Neuronal stem cell (in vitro differentiated cells): ENCODE results near the gene SSBP1.

ENCODE experiments used
- DNase-seq: peaks from one replicate; pipeline ENCODE4 v3.0.0-alpha.2; 2013; ENCODE audit warnings: low spot score
- H2AFZ ChIP-seq: one replicate; pipeline ENCODE4 v1.6.1; 2013; ENCODE audit warnings: mild to moderate bottlenecking, low read length, inconsistent platforms
- H2AK5ac ChIP-seq: 2 replicates; pipeline ENCODE4 v1.6.1; 2013; ENCODE audit warnings: low read depth, mild to moderate bottlenecking, inconsistent platforms, low read length, moderate library complexity, mixed read lengths
- H2BK120ac ChIP-seq: 2 replicates; pipeline ENCODE4 v1.6.1; 2013; ENCODE audit warnings: low read depth, mild to moderate bottlenecking, inconsistent platforms, low read length, moderate library complexity, mixed read lengths
- H2BK12ac ChIP-seq: one replicate; pipeline ENCODE4 v1.6.1; 2013; ENCODE audit warnings: low read length, inconsistent platforms
- H2BK15ac ChIP-seq: 2 replicates; pipeline ENCODE4 v1.6.1; 2013; ENCODE audit warnings: mild to moderate bottlenecking, low read length, inconsistent platforms, mixed read lengths
- H2BK5ac ChIP-seq: one replicate; pipeline ENCODE4 v1.6.1; 2013; ENCODE audit warnings: inconsistent platforms, mild to moderate bottlenecking, low read length, moderate library complexity
- H3K14ac ChIP-seq: one replicate; pipeline ENCODE4 v1.6.1; 2013; ENCODE audit warnings: low read length, inconsistent platforms
- H3K18ac ChIP-seq: 2 replicates; pipeline ENCODE4 v1.6.1; 2013; ENCODE audit warnings: low read length, inconsistent platforms
- H3K23ac ChIP-seq: 2 replicates; pipeline ENCODE4 v1.6.1; 2013; ENCODE audit warnings: low read depth, mild to moderate bottlenecking, mixed read lengths, low read length, inconsistent platforms; ENCODE audit not compliant: poor library complexity
- H3K27ac ChIP-seq: replicated peaks from 3 replicates; pipeline ENCODE4 v1.5.1; 2013; ENCODE audit warnings: low read length, inconsistent platforms
- H3K27me3 ChIP-seq, 3 experiments: 2 replicates each; pipeline ENCODE4 v1.6.1; 2013; ENCODE audit warnings: low read length in 3 of 3, mild to moderate bottlenecking in 2 of 3, inconsistent platforms in 1 of 3, low read depth in 1 of 3, mixed read lengths in 1 of 3, moderate library complexity in 1 of 3; ENCODE audit not compliant: control insufficient read depth in 3 of 3, insufficient read depth in 3 of 3
- H3K36me3 ChIP-seq, 2 donors: replicated peaks in 1 of 2; 2 replicates each; pipeline ENCODE4 v1.6.1; 2013; ENCODE audit warnings: low read length in 2 of 2; ENCODE audit not compliant: control insufficient read depth in 2 of 2, insufficient read depth in 2 of 2
- H3K4ac ChIP-seq: 2 replicates; pipeline ENCODE4 v1.6.1; 2013; ENCODE audit warnings: inconsistent platforms, mild to moderate bottlenecking, low read length, moderate library complexity
- H3K4me1 ChIP-seq, 2 donors: 1 replicate in 1 of 2; 2 replicates in 1 of 2; pipeline ENCODE4 v1.6.1; 2013; ENCODE audit warnings: low read length in 2 of 2, low read depth in 1 of 2; ENCODE audit not compliant: control insufficient read depth in 2 of 2, insufficient read depth in 1 of 2
- H3K4me2 ChIP-seq: one replicate; pipeline ENCODE4 v1.6.1; 2013; ENCODE audit warnings: mild to moderate bottlenecking, low read length, inconsistent platforms; ENCODE audit not compliant: insufficient read depth, poor library complexity, severe bottlenecking
- H3K4me3 ChIP-seq, 2 donors: 2 replicates each; pipeline ENCODE4 v1.5.1; 2013; ENCODE audit warnings: low read length in 2 of 2, mild to moderate bottlenecking in 2 of 2, inconsistent platforms in 1 of 2, moderate library complexity in 1 of 2
- H3K79me1 ChIP-seq: one replicate; pipeline ENCODE4 v1.6.1; 2013; ENCODE audit warnings: low read depth, mild to moderate bottlenecking, inconsistent platforms, low read length, moderate library complexity
- H3K9ac ChIP-seq: one replicate; pipeline ENCODE4 v1.6.1; 2013; ENCODE audit warnings: mild to moderate bottlenecking, low read depth, low read length, inconsistent platforms; ENCODE audit not compliant: poor library complexity
- H3K9me3 ChIP-seq, 2 donors: replicated peaks in 1 of 2; 2 replicates each; pipeline versions ENCODE3 to v1.6.1; 2013; ENCODE audit warnings: low read length in 2 of 2, mild to moderate bottlenecking in 2 of 2, inconsistent platforms in 1 of 2, low read depth in 1 of 2, mixed read lengths in 1 of 2, moderate library complexity in 1 of 2; ENCODE audit not compliant: control insufficient read depth in 2 of 2, insufficient read depth in 1 of 2
- H4K8ac ChIP-seq: one replicate; pipeline ENCODE4 v1.6.1; 2013; ENCODE audit warnings: low read depth, mild to moderate bottlenecking, inconsistent platforms, low read length, moderate library complexity
- H4K91ac ChIP-seq: one replicate; pipeline ENCODE4 v1.6.1; 2013; ENCODE audit warnings: low read length, low read depth, mild to moderate bottlenecking, inconsistent platforms; ENCODE audit not compliant: poor library complexity
- WGBS, 2 donors: extraction: QIAGEN DNeasy Blood & Tissue Kit; methylation state at CpG; one replicate each; pipeline ENCODE4 v1.1.7; 2013; ENCODE audit warnings: missing lambda C conversion rate in 2 of 2, mixed read lengths in 1 of 2; ENCODE audit not compliant: insufficient read length in 2 of 2, insufficient replicate concordance in 1 of 2; ENCODE audit errors: extremely low coverage in 2 of 2; 5-methylcytosine and 5-hydroxymethylcytosine counted together

The SSBP1 gene

DNA sequence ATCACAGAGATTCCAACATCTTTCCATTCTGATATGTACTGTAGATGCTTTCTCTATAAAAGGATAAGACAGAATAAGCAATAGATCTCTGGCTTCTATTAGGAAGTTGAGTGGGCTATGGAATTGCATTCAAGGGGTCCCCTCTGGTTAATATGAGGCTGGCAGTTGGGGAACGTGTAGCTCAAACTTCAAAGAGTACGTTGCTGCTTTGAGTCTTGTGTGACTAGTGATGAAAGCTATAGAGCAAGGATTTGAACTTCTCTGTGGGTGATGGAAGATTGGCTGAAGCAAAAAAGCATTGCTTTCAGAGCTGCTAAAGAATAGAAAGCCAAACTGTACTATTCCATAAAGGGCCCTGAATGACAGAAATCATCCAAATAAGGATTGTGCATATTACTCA, 23.6 kb upstream of the SSBP1 start:
- no peak overlapping the region for H3K14ac ChIP-seq
- H3K4ac ChIP-seq = no peak overlapping the region
- no peak overlapping the region for H4K8ac ChIP-seq
- no peaks in the 10 kb centered on the region for H3K27me3 ChIP-seq
- no peak overlapping the region for H2BK5ac ChIP-seq
- DNase-seq = no peak
- H3K4me1 ChIP-seq = no peaks in the 10 kb centered on the region
- H2BK120ac ChIP-seq = no peak overlapping the region
- H2AK5ac ChIP-seq = no peak overlapping the region
- no peak overlapping the region for H3K18ac ChIP-seq
- no peak overlapping the region for H2BK15ac ChIP-seq
- no peak overlapping the region for H3K4me2 ChIP-seq
- no peak overlapping the region for H3K9ac ChIP-seq
- no CpG with 5 or more reads among the region's 2 CpGs for WGBS, 2 donors
- no peak overlapping the region for H3K4me3 ChIP-seq
- no peak overlapping the region for H2BK12ac ChIP-seq
- H4K91ac ChIP-seq = no peak overlapping the region
- no peaks in the 10 kb centered on the region for H3K36me3 ChIP-seq
- H3K27ac ChIP-seq = no peak overlapping the region
- no peaks in the 10 kb centered on the region for H3K79me1 ChIP-seq
- no peaks in the 10 kb centered on the region for H3K9me3 ChIP-seq
- no peak overlapping the region for H3K23ac ChIP-seq
- no peak overlapping the region for H2AFZ ChIP-seq

GRCh38 chr7:141715018-141715417, 23.1 kb upstream of the SSBP1 start:
- H3K79me1 ChIP-seq = no peaks in the 10 kb centered on the region
- H3K23ac ChIP-seq = no peak overlapping the region
- no CpG with 5 or more reads among the region's 4 CpGs for WGBS, 2 donors
- H2BK5ac ChIP-seq = no peak overlapping the region
- H3K14ac ChIP-seq = no peak overlapping the region
- H3K4ac ChIP-seq = no peak overlapping the region
- H3K27me3 ChIP-seq = no peaks in the 10 kb centered on the region
- no peaks in the 10 kb centered on the region for H3K36me3 ChIP-seq
- no peak overlapping the region for H3K4me2 ChIP-seq
- no peaks in the 10 kb centered on the region for H3K4me1 ChIP-seq
- H4K8ac ChIP-seq = no peak overlapping the region
- H4K91ac ChIP-seq = no peak overlapping the region
- H3K9ac ChIP-seq = no peak overlapping the region
- no peak overlapping the region for H3K18ac ChIP-seq
- no peak overlapping the region for H3K27ac ChIP-seq
- no peak overlapping the region for H2BK15ac ChIP-seq
- H2AK5ac ChIP-seq = no peak overlapping the region
- H2BK12ac ChIP-seq = no peak overlapping the region
- no peak overlapping the region for H3K4me3 ChIP-seq
- H3K9me3 ChIP-seq = no peaks in the 10 kb centered on the region
- no peak for DNase-seq
- no peak overlapping the region for H2AFZ ChIP-seq
- H2BK120ac ChIP-seq = no peak overlapping the region

DNA sequence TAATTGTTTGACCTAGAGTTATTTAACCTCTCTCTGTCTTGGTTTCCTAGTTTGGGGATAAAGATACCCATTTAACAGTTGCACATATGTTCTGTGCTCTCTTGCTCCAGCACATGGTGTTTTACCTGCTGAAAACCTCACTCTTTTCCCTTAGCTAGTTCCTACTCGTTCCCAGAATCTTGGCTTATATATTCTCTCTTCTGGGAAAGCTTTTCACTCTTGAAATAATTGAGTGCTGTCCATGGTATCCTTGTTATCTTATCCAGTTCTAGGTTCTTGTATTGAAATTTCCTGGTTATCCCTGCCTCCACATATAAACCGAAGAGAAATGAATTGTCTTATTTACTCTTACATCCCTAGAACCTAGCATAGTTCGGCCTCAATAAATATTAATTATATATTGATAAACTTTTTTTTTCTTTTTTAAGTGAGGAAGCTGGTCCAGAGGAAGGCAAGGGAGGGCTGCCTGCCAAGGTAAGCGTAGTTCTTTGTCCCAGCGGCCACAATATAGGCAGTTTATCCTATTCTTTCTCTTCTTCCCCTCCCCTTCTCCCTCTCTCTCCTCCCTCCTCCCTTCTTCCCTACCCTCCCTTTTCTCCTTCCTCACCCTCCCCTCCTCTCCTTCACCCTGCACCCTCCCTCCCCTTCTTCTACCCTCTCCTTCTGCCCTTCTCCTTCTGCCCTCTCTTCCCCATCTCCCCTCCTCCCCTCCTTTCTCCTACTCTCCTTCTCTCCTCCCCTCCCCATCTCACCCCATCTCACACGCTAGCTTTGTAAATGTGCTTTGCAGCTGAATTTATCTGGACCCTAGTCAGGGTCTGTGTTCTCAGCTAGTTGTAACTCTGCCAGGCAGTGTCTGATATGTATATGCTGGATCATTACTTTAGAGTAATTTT, 22.1 kb upstream of the SSBP1 start:
- H2BK5ac ChIP-seq = no peak overlapping the region
- H3K27me3 ChIP-seq = no peaks in the 10 kb centered on the region
- H2BK120ac ChIP-seq = no peak overlapping the region
- no peak overlapping the region for H3K23ac ChIP-seq
- no peaks in the 10 kb centered on the region for H3K79me1 ChIP-seq
- no peak overlapping the region for H2AK5ac ChIP-seq
- no peak overlapping the region for H3K14ac ChIP-seq
- no peak overlapping the region for H2BK15ac ChIP-seq
- no peak overlapping the region for H3K18ac ChIP-seq
- H3K27ac ChIP-seq = no peak overlapping the region
- no peak overlapping the region for H2BK12ac ChIP-seq
- H3K36me3 ChIP-seq = no peaks in the 10 kb centered on the region
- no peaks in the 10 kb centered on the region for H3K4me1 ChIP-seq
- H2AFZ ChIP-seq = no peak overlapping the region
- H3K4me2 ChIP-seq = no peak overlapping the region
- no peak for DNase-seq
- H3K4me3 ChIP-seq = no peak overlapping the region
- no peak overlapping the region for H4K91ac ChIP-seq
- no CpG with 5 or more reads among the region's 6 CpGs for WGBS, 2 donors
- no peak overlapping the region for H4K8ac ChIP-seq
- H3K4ac ChIP-seq = no peak overlapping the region
- no peak overlapping the region for H3K9ac ChIP-seq
- H3K9me3 ChIP-seq = no peaks in the 10 kb centered on the region

DNA sequence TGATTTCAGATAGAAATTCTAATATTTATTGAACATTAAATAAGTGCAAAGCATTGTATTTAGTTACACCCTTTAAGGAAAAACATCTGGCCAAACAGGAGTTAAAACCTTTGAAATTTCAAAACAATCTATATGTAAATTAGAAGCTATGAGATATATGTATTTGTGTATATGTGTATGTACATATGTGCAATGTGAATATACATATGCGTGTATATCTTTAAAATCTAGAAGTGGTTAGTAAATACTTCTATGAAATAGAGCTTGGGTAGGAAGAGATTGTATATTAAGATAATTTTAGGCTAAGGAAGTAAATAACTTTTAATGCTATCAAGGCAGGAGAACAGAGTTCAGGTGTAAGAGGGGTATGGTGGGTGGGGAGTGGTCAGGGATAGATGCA, 20.7 kb upstream of the SSBP1 start:
- Histone ChIP-seq H3K4me2 (no peak overlapping the region), H3K4me3 (no peak overlapping the region), H2BK120ac (no peak overlapping the region), H3K4me1 (no peaks in the 10 kb centered on the region), H3K36me3 (no peaks in the 10 kb centered on the region), H3K27ac (no peak overlapping the region), H3K4ac (no peak overlapping the region), H2BK12ac (no peak overlapping the region), H2BK15ac (no peak overlapping the region), H2AK5ac (no peak overlapping the region), H3K9me3 (no peaks in the 10 kb centered on the region), H3K14ac (no peak overlapping the region), H3K27me3 (no peaks in the 10 kb centered on the region), H2BK5ac (no peak overlapping the region), H2AFZ (no peak overlapping the region), H3K18ac (no peak overlapping the region), H3K9ac (no peak overlapping the region), H4K8ac (no peak overlapping the region), H4K91ac (no peak overlapping the region), H3K79me1 (no peaks in the 10 kb centered on the region), H3K23ac (no peak overlapping the region)
- WGBS, 2 donors = no CpG with 5 or more reads among the region's 1 CpG
- no peak for DNase-seq
